ENCODE results near the gene CALR3.
"Not testable (repeated sequence)": the region's sequence is repeated elsewhere in the genome, so short reads cannot be mapped to it uniquely, and the experiment has no call there.

Gene CALR3, protein sequence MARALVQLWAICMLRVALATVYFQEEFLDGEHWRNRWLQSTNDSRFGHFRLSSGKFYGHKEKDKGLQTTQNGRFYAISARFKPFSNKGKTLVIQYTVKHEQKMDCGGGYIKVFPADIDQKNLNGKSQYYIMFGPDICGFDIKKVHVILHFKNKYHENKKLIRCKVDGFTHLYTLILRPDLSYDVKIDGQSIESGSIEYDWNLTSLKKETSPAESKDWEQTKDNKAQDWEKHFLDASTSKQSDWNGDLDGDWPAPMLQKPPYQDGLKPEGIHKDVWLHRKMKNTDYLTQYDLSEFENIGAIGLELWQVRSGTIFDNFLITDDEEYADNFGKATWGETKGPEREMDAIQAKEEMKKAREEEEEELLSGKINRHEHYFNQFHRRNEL

GRCh38 chr19:16495982-16496612, at the start of gene CALR3, which contains the start of gene C19orf44:
CALR3 (minus strand) TSS chr19:16496167; CDS start chr19:16496129, 38 bp downstream.
C19orf44 (plus strand) TSS chr19:16496394; CDS start chr19:16500793, 4,399 bp downstream.
- DNase-seq = peak; percentile 98

GRCh38 chr19:16544473-16545231, 48.7 kb upstream of the CALR3 start:
- DNase-seq = no peak

DNA sequence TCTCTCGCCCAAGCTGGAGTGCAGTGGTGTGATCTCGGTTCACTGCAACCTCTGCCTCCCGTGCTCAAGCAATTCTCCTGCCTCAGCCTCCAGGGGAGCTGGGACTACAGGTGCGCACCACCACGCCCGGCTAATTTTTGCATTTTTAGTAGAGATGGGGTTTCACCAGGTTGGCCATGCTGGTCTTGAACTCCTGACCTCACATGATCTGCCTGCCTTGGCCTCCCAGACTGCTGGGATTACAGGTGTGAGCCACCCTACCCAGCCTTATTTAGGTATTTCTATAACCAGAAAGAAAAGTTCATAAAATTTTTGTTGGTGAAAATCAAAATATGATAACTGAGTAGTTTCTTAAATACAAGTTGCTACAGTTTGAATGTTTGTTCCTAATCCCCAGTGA, 47.8 kb upstream of the CALR3 start:
- not testable (repeated sequence) for DNase-seq

- no peak for DNase-seq
Observed at GRCh38 chr19:16542910-16543472, 47.0 kb upstream of the CALR3 start.

- DNase-seq = peak; percentile 93
Observed at GRCh38 chr19:16542045-16542909, 46.3 kb upstream of the CALR3 start, which contains the start of gene CHERP. CHERP (minus strand) TSS chr19:16542437; CDS start chr19:16542378, 59 bp downstream.

GRCh38 chr19:16541526-16542044, 45.6 kb upstream of the CALR3 start:
- no peak for DNase-seq

DNA sequence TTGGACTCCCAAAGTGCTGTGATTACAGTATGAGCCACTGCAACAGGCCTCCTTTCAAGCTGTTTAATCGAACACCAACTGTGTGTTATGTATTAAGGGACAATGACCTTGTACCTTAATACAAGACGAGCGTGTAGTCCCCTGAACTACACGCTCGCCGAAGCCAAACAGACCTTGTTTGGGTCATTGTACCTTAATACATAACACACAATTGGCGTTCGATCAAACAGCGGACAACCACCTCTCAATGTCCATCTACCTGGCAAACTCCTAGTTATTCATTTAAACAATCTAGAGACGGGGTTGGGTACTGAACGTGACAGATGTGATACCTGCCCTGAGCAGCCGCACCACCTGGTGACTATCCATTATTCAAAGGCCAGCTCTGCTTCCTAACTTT, 45.0 kb upstream of the CALR3 start:
- no peak for DNase-seq

GRCh38 chr19:16537111-16537510, 41.1 kb upstream of the CALR3 start:
- DNase-seq = no peak

DNA sequence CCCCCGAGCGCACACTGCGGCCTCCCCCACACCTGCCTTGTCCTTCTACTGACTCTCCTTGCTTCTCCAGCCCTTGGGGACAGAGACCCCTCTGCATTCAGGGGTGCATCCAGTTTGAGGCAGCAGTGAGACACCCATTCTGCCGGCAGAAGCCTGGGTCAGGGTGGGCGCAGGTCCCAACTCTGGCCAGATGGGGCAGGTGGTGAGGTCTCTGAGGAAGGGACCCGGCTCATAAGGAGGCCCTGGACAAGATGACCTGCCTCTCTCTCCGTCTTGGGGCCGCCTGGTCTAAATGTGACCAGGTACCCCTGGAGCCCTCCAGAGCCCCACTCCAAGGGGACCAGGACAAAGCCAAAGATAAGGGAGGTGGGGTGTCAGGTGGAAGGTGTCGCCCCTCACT, 40.2 kb upstream of the CALR3 start:
- DNase-seq = no peak

GRCh38 chr19:16535381-16535780, 39.4 kb upstream of the CALR3 start:
- no peak for DNase-seq

- no peak for DNase-seq
Observed at GRCh38 chr19:16532440-16533234, 36.7 kb upstream of the CALR3 start.

GRCh38 chr19:16531380-16531669, 35.4 kb upstream of the CALR3 start:
- DNase-seq = no peak

DNA sequence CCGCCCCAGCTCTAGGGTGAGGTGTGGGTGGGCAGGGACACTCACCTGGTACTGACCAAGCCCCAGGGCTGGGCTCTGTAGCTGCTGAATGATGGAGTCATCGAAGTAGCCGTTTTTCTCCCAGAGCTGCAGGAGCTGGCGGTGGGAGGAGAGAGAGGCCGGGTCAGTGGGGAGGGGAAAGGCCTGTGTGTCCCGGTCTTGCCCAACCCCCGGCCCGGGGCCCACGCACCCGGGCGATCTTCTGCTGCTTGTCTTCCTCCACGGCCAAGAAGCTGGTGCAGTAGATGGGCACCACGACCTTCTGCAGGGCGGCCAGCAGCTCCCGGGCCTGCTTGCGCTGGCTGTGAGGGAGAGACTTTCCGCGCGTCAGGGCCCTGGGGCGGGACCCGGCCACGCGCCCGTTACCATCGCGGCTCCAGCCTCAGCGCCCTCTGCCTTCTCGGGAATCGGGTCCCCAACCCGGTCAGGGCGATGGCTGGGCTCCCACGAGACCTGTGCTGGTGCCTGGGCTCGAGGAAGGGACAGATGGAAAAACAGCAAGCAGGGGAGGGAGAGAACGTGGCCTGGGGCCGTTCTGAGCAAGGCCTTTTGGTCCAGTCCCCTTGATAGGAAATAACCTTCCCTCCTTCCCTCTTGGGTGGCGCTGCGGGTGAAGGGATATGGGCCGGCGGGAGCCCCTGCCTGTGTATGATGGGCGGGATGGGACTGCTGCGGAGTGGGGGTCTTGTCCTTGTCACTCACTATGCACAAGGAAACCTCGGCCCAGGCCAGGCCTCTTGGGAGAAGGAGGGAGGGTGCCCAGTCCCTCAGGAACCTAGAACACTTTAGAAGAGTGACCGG, 34.8 kb upstream of the CALR3 start:
- DNase-seq = no peak

DNA sequence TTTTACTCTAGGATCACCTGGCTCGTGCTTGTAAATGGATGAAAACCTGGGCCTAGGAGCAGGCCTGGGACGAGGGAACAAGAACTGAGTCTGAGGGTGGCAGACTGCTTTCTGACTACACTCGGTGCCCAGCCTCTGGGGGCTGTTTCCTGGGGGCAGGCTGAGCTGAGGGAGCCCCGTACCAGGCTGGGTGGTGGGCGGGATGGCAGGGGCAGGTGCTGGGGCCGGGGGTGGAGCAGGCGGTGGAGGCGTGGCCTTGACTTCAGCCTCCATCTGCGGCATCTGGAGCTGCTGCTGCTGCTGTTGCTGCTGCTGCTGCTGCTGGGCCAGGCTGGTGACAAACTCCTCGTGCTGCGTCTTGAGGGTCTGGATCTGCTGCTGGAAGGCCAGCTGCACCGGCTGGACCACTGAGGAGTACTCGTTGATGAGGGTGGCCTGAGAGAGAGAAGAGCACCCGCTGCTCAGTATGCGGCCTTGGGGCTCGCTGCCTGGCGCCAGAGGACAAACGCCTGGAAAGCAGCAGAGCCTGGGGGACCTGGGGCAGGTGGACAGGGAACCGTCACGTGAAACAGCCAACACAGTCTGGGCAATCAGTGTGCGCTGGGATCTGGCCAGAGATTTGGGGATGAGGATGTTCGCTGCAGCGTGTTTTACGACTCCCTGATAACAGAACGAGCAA, 33.6 kb upstream of the CALR3 start:
- DNase-seq = no peak

DNA sequence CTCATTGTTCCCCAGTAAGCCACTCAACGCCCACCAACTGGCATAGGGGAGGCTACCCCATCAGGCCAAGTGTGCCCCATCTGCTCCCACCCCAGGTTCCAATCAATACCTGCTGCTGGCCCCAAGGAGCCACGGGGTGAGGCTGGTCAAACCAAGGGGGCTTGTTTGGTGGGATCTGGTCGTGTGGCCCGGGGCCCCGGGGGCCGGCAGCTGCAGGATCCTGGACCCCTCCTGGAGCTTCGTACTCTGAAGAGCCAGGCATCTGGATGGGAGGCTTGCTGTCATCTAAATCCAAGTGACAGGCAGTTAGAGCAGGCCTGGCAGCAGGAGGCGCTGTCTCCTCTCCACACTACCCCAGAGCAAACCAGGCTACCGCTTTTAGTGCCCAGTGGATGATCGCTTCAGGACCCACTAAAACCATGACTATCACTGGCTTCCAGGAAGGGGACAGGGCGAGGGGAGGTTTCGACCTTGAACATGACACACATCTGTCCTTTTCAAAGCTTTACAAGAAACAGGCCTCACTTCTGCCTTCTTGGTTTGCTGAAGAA, 32.1 kb upstream of the CALR3 start:
- no peak for DNase-seq

DNA sequence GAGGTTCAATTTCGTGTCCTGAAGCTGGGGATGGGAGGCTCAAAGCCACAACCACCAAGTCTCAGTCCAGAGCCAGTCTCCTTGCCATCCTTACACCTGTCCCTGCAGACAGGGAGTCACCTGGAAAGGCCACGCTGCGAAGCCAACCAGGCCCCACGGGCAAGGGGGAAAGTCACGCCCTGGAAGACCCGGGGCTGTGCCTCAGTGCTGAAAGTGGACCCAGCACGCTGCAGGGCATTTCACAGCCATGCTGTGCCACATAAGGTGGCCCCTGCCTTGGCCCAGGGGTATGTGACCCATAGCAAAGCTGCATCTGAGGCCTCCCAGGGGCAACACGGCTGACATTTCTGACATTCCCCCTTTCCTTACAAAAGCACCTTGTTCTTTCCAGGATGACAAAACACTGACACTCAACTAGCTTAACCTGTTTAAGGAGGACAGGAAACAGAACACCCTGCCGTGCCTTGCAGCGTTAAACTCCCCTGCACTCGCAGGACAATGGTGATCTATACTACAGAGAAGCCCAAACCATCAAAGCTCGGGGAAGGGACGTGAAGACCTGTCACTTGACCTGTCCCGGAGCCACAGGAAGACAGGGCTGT, 31.5 kb upstream of the CALR3 start:
- DNase-seq = no peak

GRCh38 chr19:16525751-16526481, 29.9 kb upstream of the CALR3 start:
- no peak for DNase-seq

Measured in NCI-H774 (cell line).